ENCODE results near the gene TMX2. TPM values are rescaled to one million over a fixed set of nuclear protein-coding genes. Genes with fewer than 3 reads are reported as not detected.

Gene TMX2
- total and polyA plus RNA-seq, 9 of the 15 experiments (the other 6 are each of a cell fraction or from before 2014, with no cell fraction given) = 176 to 433 (median 227) TPM

- TF ChIP-seq, protein P1, sequence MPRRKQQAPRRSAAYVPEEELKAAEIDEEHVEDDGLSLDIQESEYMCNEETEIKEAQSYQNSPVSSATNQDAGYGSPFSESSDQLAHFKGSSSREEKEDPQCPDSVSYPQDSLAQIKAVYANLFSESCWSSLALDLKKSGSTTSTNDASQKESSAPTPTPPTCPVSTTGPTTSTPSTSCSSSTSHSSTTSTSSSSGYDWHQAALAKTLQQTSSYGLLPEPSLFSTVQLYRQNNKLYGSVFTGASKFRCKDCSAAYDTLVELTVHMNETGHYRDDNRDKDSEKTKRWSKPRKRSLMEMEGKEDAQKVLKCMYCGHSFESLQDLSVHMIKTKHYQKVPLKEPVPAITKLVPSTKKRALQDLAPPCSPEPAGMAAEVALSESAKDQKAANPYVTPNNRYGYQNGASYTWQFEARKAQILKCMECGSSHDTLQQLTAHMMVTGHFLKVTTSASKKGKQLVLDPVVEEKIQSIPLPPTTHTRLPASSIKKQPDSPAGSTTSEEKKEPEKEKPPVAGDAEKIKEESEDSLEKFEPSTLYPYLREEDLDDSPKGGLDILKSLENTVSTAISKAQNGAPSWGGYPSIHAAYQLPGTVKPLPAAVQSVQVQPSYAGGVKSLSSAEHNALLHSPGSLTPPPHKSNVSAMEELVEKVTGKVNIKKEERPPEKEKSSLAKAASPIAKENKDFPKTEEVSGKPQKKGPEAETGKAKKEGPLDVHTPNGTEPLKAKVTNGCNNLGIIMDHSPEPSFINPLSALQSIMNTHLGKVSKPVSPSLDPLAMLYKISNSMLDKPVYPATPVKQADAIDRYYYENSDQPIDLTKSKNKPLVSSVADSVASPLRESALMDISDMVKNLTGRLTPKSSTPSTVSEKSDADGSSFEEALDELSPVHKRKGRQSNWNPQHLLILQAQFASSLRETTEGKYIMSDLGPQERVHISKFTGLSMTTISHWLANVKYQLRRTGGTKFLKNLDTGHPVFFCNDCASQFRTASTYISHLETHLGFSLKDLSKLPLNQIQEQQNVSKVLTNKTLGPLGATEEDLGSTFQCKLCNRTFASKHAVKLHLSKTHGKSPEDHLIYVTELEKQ (CRISPR knock-in tag; IDR thresholded peaks at IDR 0.05) = no peak
- TF ChIP-seq MXD1 (CRISPR knock-in tag; IDR thresholded peaks at IDR 0.05; ENCODE audit: borderline replicate concordance, poor library complexity, severe bottlenecking) (peak; percentile 94), PHF21A (IDR thresholded peaks at IDR 0.05; ENCODE audit: borderline replicate concordance, low read depth) (no peak), OTX1 (CRISPR knock-in tag; IDR thresholded peaks at IDR 0.05) (peak; percentile 68; the same call in 1 of the 2 replicates), ETS1 (conservative IDR thresholded peaks at IDR 0.05; ENCODE audit: control insufficient read depth, low read depth, low read length) (peak; percentile 96), ZKSCAN1 (IDR thresholded peaks at IDR 0.05; ENCODE audit: low read depth, low read length) (peak; percentile 80), FOXK1 (CRISPR knock-in tag; IDR thresholded peaks at IDR 0.05; ENCODE audit: borderline replicate concordance) (peak; percentile 97)
- TF ChIP-seq, protein P2, sequence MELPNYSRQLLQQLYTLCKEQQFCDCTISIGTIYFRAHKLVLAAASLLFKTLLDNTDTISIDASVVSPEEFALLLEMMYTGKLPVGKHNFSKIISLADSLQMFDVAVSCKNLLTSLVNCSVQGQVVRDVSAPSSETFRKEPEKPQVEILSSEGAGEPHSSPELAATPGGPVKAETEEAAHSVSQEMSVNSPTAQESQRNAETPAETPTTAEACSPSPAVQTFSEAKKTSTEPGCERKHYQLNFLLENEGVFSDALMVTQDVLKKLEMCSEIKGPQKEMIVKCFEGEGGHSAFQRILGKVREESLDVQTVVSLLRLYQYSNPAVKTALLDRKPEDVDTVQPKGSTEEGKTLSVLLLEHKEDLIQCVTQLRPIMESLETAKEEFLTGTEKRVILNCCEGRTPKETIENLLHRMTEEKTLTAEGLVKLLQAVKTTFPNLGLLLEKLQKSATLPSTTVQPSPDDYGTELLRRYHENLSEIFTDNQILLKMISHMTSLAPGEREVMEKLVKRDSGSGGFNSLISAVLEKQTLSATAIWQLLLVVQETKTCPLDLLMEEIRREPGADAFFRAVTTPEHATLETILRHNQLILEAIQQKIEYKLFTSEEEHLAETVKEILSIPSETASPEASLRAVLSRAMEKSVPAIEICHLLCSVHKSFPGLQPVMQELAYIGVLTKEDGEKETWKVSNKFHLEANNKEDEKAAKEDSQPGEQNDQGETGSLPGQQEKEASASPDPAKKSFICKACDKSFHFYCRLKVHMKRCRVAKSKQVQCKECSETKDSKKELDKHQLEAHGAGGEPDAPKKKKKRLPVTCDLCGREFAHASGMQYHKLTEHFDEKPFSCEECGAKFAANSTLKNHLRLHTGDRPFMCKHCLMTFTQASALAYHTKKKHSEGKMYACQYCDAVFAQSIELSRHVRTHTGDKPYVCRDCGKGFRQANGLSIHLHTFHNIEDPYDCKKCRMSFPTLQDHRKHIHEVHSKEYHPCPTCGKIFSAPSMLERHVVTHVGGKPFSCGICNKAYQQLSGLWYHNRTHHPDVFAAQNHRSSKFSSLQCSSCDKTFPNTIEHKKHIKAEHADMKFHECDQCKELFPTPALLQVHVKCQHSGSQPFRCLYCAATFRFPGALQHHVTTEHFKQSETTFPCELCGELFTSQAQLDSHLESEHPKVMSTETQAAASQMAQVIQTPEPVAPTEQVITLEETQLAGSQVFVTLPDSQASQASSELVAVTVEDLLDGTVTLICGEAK (IDR thresholded peaks at IDR 0.05) = peak; percentile 99
- TF ChIP-seq, protein P2 (CRISPR knock-in tag; IDR thresholded peaks at IDR 0.05) = no peak; the same call in 1 of the 2 replicates
These were observed 29.0 kb downstream of the TMX2 start, which contains the start of gene SELENOH (continued) for GRCh38 chr11:57741132-57742086.
